Iris pigment epithelial cell (primary cell): ENCODE results near the gene FHOD3.
"Not testable (repeated sequence)": the region's sequence is repeated elsewhere in the genome, so short reads cannot be mapped to it uniquely, and the experiment has no call there.

Experiments
- DNase-seq: peaks from one replicate; pipeline ENCODE4 v3.0.0-alpha.2; 2011; ENCODE audit warnings: low read depth

The FHOD3 gene

GRCh38 chr18:36551274-36551673, 253.8 kb downstream of the FHOD3 start:
- DNase-seq: not testable (repeated sequence)

GRCh38 chr18:36558234-36558633, 260.7 kb downstream of the FHOD3 start:
- DNase-seq: no peak

GRCh38 chr18:36559149-36559857, 261.8 kb downstream of the FHOD3 start:
- DNase-seq: no peak

- DNase-seq: no peak
These were observed 262.7 kb downstream of the FHOD3 start for GRCh38 chr18:36560187-36560586.

GRCh38 chr18:36561046-36561445, 263.5 kb downstream of the FHOD3 start:
- no peak for DNase-seq

GRCh38 chr18:36564841-36565240, 267.3 kb downstream of the FHOD3 start:
- no peak for DNase-seq

GRCh38 chr18:36567800-36568199, 270.3 kb downstream of the FHOD3 start:
- no peak for DNase-seq

GRCh38 chr18:36568487-36568886, 271.0 kb downstream of the FHOD3 start:
- no peak for DNase-seq

- DNase-seq: peak; percentile 47
These were observed 274.8 kb downstream of the FHOD3 start for GRCh38 chr18:36572135-36572856.

- DNase-seq: no peak
These were observed 278.8 kb downstream of the FHOD3 start for GRCh38 chr18:36576339-36576738.

GRCh38 chr18:36578871-36579710, 281.6 kb downstream of the FHOD3 start:
- peak; percentile 34 for DNase-seq

GRCh38 chr18:36580266-36580665, 282.8 kb downstream of the FHOD3 start:
- DNase-seq: peak; percentile 51

GRCh38 chr18:36580874-36581750, 283.6 kb downstream of the FHOD3 start:
- peak; percentile 44 for DNase-seq

- DNase-seq: no peak
These were observed 285.7 kb downstream of the FHOD3 start for GRCh38 chr18:36582988-36583745.

- peak; percentile 22 for DNase-seq
These were observed 292.5 kb downstream of the FHOD3 start for GRCh38 chr18:36589857-36590543.

GRCh38 chr18:36590621-36591580, 293.4 kb downstream of the FHOD3 start:
- DNase-seq: no peak

GRCh38 chr18:36592282-36592681, 294.8 kb downstream of the FHOD3 start:
- DNase-seq: peak; percentile 27

- DNase-seq: peak; percentile 25
These were observed 295.5 kb downstream of the FHOD3 start for GRCh38 chr18:36593001-36593400.

- no peak for DNase-seq
These were observed 296.1 kb downstream of the FHOD3 start for GRCh38 chr18:36593641-36594040.
